PFSK-1 (cell line): ENCODE results near the gene TMEM9.

ENCODE experiments used
- FOXP2 ChIP-seq: optimal IDR thresholded peaks from 2 replicates; pipeline ENCODE3; 2011; ENCODE audit warnings: borderline replicate concordance, control low read depth, inconsistent platforms; ENCODE audit not compliant: insufficient read depth; ENCODE audit errors: extremely low read length, extremely low read depth
- POLR2AphosphoS5 ChIP-seq: IDR thresholded peaks from 2 replicates; pipeline ENCODE4 v1.6.1; 2012; ENCODE audit warnings: low read depth, mild to moderate bottlenecking, control low read depth, low read length, moderate library complexity
- REST ChIP-seq, 2 experiments: IDR thresholded peaks; 2 replicates each; pipeline versions ENCODE4 v1.6.1 to v1.8.0; 2011 to 2012; ENCODE audit warnings: low read depth in 2 of 2, low read length in 2 of 2, control low read depth in 1 of 2, inconsistent platforms in 1 of 2, mild to moderate bottlenecking in 1 of 2, moderate library complexity in 1 of 2; ENCODE audit not compliant: insufficient read depth in 1 of 2

- TF ChIP-seq REST (IDR thresholded peaks at IDR 0.05; ENCODE audit: insufficient read depth in 1 of 2, low read depth in 2 of 2, low read length in 2 of 2) (no peak), FOXP2 (no peak), POLR2AphosphoS5 (no peak)
Observed at GRCh38 chr1:201184307-201185122, 30.2 kb upstream of the TMEM9 start.
